Adrenal gland (tissue), 5 donors: ENCODE results near the gene CDH16.

Experiments used
- POLR2A ChIP-seq, 2 donors: fragments of 450-650 bp; IDR thresholded peaks; one replicate each; pipeline ENCODE4 v1.6.1; 2017; ENCODE audit warnings: antibody characterized with exemption in 2 of 2, mild to moderate bottlenecking in 2 of 2, moderate library complexity in 1 of 2
- TF ChIP-seq, protein P1 (sequence below), 6 experiments: fragments of 450-650 bp in 4 of 6; fragments of 200-600 bp in 2 of 6; sonication (generic) in 1 of 6; IDR thresholded peaks; 1 replicate in 5 of 6; 2 replicates in 1 of 6; pipeline versions ENCODE4 v1.5.1 to v1.8.0; 2016 to 2021; ENCODE audit warnings: antibody characterized with exemption in 6 of 6, mild to moderate bottlenecking in 2 of 6, moderate library complexity in 1 of 6
- donor health status: DM: no; HTN: no; CAD: no.

DNA sequence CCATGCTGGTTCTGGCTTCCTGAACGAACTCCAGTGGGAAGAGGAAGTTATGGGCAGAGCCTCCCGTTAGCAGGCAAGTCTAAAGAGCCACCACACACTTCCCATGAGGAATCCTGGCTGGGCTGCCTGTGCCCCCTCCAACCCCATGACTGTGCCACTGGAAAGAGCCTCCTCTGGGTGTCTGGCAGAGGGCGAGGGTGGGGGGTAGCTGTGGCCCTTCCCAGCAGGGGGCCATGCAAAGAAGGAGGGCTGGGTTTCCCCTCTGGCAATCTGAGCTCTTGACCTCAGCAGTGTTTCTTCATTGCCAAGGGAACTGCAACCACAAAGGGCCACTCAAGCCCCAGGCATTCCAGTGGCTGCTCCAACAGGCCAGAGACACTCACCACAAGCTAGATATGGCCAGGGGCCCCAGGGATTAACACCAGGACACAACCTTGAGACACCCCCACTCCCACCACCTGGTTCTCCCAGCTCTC, 8.3 kb upstream of the CDH16 start:
- TF ChIP-seq, protein P1, sequence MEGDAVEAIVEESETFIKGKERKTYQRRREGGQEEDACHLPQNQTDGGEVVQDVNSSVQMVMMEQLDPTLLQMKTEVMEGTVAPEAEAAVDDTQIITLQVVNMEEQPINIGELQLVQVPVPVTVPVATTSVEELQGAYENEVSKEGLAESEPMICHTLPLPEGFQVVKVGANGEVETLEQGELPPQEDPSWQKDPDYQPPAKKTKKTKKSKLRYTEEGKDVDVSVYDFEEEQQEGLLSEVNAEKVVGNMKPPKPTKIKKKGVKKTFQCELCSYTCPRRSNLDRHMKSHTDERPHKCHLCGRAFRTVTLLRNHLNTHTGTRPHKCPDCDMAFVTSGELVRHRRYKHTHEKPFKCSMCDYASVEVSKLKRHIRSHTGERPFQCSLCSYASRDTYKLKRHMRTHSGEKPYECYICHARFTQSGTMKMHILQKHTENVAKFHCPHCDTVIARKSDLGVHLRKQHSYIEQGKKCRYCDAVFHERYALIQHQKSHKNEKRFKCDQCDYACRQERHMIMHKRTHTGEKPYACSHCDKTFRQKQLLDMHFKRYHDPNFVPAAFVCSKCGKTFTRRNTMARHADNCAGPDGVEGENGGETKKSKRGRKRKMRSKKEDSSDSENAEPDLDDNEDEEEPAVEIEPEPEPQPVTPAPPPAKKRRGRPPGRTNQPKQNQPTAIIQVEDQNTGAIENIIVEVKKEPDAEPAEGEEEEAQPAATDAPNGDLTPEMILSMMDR (IDR thresholded peaks at IDR 0.05) = no peak
- TF ChIP-seq POLR2A (IDR thresholded peaks at IDR 0.05) = no peak
